ENCODE results near the gene MED7.

The MED7 gene

GRCh38 chr5:157172403-157172802 is 29.7 kb upstream of the MED7 start:
- Histone ChIP-seq H2AFZ (ENCODE audit: insufficient read depth, low read length, poor library complexity) (no peak overlapping the region), H3K9me3 (ENCODE audit: insufficient read depth, low read depth, low read length) (no peaks in the 10 kb centered on the region), H3K9ac (ENCODE audit: low read length) (no peak overlapping the region), H3K4me1 (ENCODE audit: control insufficient read depth in 1 of 2, insufficient read depth in 2 of 2, low read length in 2 of 2) (no peaks in the 10 kb centered on the region), H4K8ac (ENCODE audit: low read depth, low read length) (no peak overlapping the region), H2BK120ac (ENCODE audit: insufficient read depth, low read length, poor library complexity) (no peak overlapping the region), H3K36me3 (ENCODE audit: control insufficient read depth in 1 of 2, insufficient read depth in 2 of 2, low read length in 2 of 2) (no peaks in the 10 kb centered on the region), H3K23ac (ENCODE audit: low read length) (no peak overlapping the region), H3K27me3 (ENCODE audit: insufficient read depth, low read length) (no peaks in the 10 kb centered on the region), H3K14ac (ENCODE audit: low read length) (no peak overlapping the region), H2BK12ac (ENCODE audit: low read length) (no peak overlapping the region), H3K4ac (ENCODE audit: low read depth, low read length) (no peak overlapping the region), H2AK5ac (ENCODE audit: low read length) (no peak overlapping the region), H3K27ac (ENCODE audit: low read depth, low read length) (no peak overlapping the region), H3K4me2 (ENCODE audit: low read length) (no peak overlapping the region), H3K4me3 (ENCODE audit: low read depth, low read length) (no peak overlapping the region), H3K79me1 (ENCODE audit: low read length) (no peaks in the 10 kb centered on the region), H3K79me2 (ENCODE audit: control insufficient read depth, insufficient read depth, low read length, poor library complexity) (no peaks in the 10 kb centered on the region), H4K12ac (ENCODE audit: low read depth, low read length) (no peak overlapping the region), H4K91ac (ENCODE audit: low read depth, low read length) (no peak overlapping the region), H3K18ac (ENCODE audit: low read length) (no peak overlapping the region), H2BK5ac (ENCODE audit: low read depth, low read length, poor library complexity) (no peak overlapping the region)
- no CpG with 5 or more reads among the region's 2 CpGs for WGBS (ENCODE audit: extremely low coverage, insufficient coverage, insufficient read length)
- no peak for DNase-seq

GRCh38 chr5:157168286-157168685 is 25.6 kb upstream of the MED7 start:
- WGBS (ENCODE audit: extremely low coverage, insufficient coverage, insufficient read length), result no CpG with 5 or more reads among the region's 5 CpGs
- H3K79me2 ChIP-seq (ENCODE audit: control insufficient read depth, insufficient read depth, low read length, poor library complexity), result no peaks in the 10 kb centered on the region
- no peak overlapping the region for H3K4me2 ChIP-seq (ENCODE audit: low read length)
- no peaks in the 10 kb centered on the region for H3K27me3 ChIP-seq (ENCODE audit: insufficient read depth, low read length)
- no peaks in the 10 kb centered on the region for H3K4me1 ChIP-seq (ENCODE audit: control insufficient read depth in 1 of 2, insufficient read depth in 2 of 2, low read length in 2 of 2)
- no peak overlapping the region for H3K9ac ChIP-seq (ENCODE audit: low read length)
- H3K27ac ChIP-seq (ENCODE audit: low read depth, low read length), result no peak overlapping the region
- H4K12ac ChIP-seq (ENCODE audit: low read depth, low read length), result no peak overlapping the region
- H2AK5ac ChIP-seq (ENCODE audit: low read length), result no peak overlapping the region
- no peak overlapping the region for H2BK12ac ChIP-seq (ENCODE audit: low read length)
- H2BK5ac ChIP-seq (ENCODE audit: low read depth, low read length, poor library complexity), result no peak overlapping the region
- no peaks in the 10 kb centered on the region for H3K79me1 ChIP-seq (ENCODE audit: low read length)
- no peaks in the 10 kb centered on the region for H3K9me3 ChIP-seq (ENCODE audit: insufficient read depth, low read depth, low read length)
- no peak overlapping the region for H4K91ac ChIP-seq (ENCODE audit: low read depth, low read length)
- no peak for DNase-seq
- H2AFZ ChIP-seq (ENCODE audit: insufficient read depth, low read length, poor library complexity), result no peak overlapping the region
- no peak overlapping the region for H3K14ac ChIP-seq (ENCODE audit: low read length)
- no peak overlapping the region for H3K23ac ChIP-seq (ENCODE audit: low read length)
- H4K8ac ChIP-seq (ENCODE audit: low read depth, low read length), result no peak overlapping the region
- no peak overlapping the region for H2BK120ac ChIP-seq (ENCODE audit: insufficient read depth, low read length, poor library complexity)
- H3K18ac ChIP-seq (ENCODE audit: low read length), result no peak overlapping the region
- no peak overlapping the region for H3K4me3 ChIP-seq (ENCODE audit: low read depth, low read length)
- no peaks in the 10 kb centered on the region for H3K36me3 ChIP-seq (ENCODE audit: control insufficient read depth in 1 of 2, insufficient read depth in 2 of 2, low read length in 2 of 2)
- no peak overlapping the region for H3K4ac ChIP-seq (ENCODE audit: low read depth, low read length)

GRCh38 chr5:157167214-157167621 is 24.6 kb upstream of the MED7 start:
- Histone ChIP-seq H4K8ac (ENCODE audit: low read depth, low read length) (no peak overlapping the region), H3K4me1 (ENCODE audit: control insufficient read depth in 1 of 2, insufficient read depth in 2 of 2, low read length in 2 of 2) (no peaks in the 10 kb centered on the region), H3K4me3 (ENCODE audit: low read depth, low read length) (no peak overlapping the region), H2AK5ac (ENCODE audit: low read length) (no peak overlapping the region), H2AFZ (ENCODE audit: insufficient read depth, low read length, poor library complexity) (no peak overlapping the region), H3K23ac (ENCODE audit: low read length) (no peak overlapping the region), H3K79me1 (ENCODE audit: low read length) (no peaks in the 10 kb centered on the region), H3K27me3 (ENCODE audit: insufficient read depth, low read length) (no peaks in the 10 kb centered on the region), H2BK120ac (ENCODE audit: insufficient read depth, low read length, poor library complexity) (no peak overlapping the region), H3K4me2 (ENCODE audit: low read length) (no peak overlapping the region), H3K36me3 (ENCODE audit: control insufficient read depth in 1 of 2, insufficient read depth in 2 of 2, low read length in 2 of 2) (no peaks in the 10 kb centered on the region), H3K9me3 (ENCODE audit: insufficient read depth, low read depth, low read length) (no peaks in the 10 kb centered on the region), H3K27ac (ENCODE audit: low read depth, low read length) (no peak overlapping the region), H3K14ac (ENCODE audit: low read length) (no peak overlapping the region), H4K91ac (ENCODE audit: low read depth, low read length) (no peak overlapping the region), H3K4ac (ENCODE audit: low read depth, low read length) (no peak overlapping the region), H4K12ac (ENCODE audit: low read depth, low read length) (no peak overlapping the region), H2BK5ac (ENCODE audit: low read depth, low read length, poor library complexity) (no peak overlapping the region), H3K79me2 (ENCODE audit: control insufficient read depth, insufficient read depth, low read length, poor library complexity) (no peaks in the 10 kb centered on the region), H3K9ac (ENCODE audit: low read length) (no peak overlapping the region), H3K18ac (ENCODE audit: low read length) (no peak overlapping the region), H2BK12ac (ENCODE audit: low read length) (no peak overlapping the region)
- no peak for DNase-seq
- WGBS (ENCODE audit: extremely low coverage, insufficient coverage, insufficient read length), result no CpG with 5 or more reads among the region's 4 CpGs

GRCh38 chr5:157166214-157167213 is 23.8 kb upstream of the MED7 start, which contains the start of gene GARIN3:
GARIN3 (minus strand) TSS chr5:157166264; CDS start chr5:157166168, 96 bp downstream.
- no CpG with 5 or more reads among the region's 7 CpGs for WGBS (ENCODE audit: extremely low coverage, insufficient coverage, insufficient read length)
- no peak within 1 kb of the TSS for H2AK5ac ChIP-seq (ENCODE audit: low read length)

More at GRCh38 chr5:157166214-157167213, 23.8 kb upstream of the MED7 start, which contains the start of gene GARIN3:
- Histone ChIP-seq H4K8ac (ENCODE audit: low read depth, low read length) (no peak within 1 kb of the TSS), H3K79me2 (ENCODE audit: control insufficient read depth, insufficient read depth, low read length, poor library complexity) (no peaks in the 10 kb centered on the region), H3K4me3 (ENCODE audit: low read depth, low read length) (no peak within 1 kb of the TSS), H2BK12ac (ENCODE audit: low read length) (no peak within 1 kb of the TSS), H2AFZ (ENCODE audit: insufficient read depth, low read length, poor library complexity) (no peak within 1 kb of the TSS), H3K9me3 (ENCODE audit: insufficient read depth, low read depth, low read length) (no peaks in the 10 kb centered on the region), H2BK5ac (ENCODE audit: low read depth, low read length, poor library complexity) (no peak within 1 kb of the TSS), H4K91ac (ENCODE audit: low read depth, low read length) (no peak within 1 kb of the TSS), H2BK120ac (ENCODE audit: insufficient read depth, low read length, poor library complexity) (no peak within 1 kb of the TSS), H3K18ac (ENCODE audit: low read length) (no peak within 1 kb of the TSS), H3K36me3 (ENCODE audit: control insufficient read depth in 1 of 2, insufficient read depth in 2 of 2, low read length in 2 of 2) (no peaks in the 10 kb centered on the region), H3K4me1 (ENCODE audit: control insufficient read depth in 1 of 2, insufficient read depth in 2 of 2, low read length in 2 of 2) (no peaks in the 10 kb centered on the region), H3K4ac (ENCODE audit: low read depth, low read length) (no peak within 1 kb of the TSS), H3K14ac (ENCODE audit: low read length) (no peak within 1 kb of the TSS), H3K27ac (ENCODE audit: low read depth, low read length) (no peak within 1 kb of the TSS), H3K27me3 (ENCODE audit: insufficient read depth, low read length) (no peaks in the 10 kb centered on the region), H3K4me2 (ENCODE audit: low read length) (no peak within 1 kb of the TSS), H3K23ac (ENCODE audit: low read length) (no peak within 1 kb of the TSS), H4K12ac (ENCODE audit: low read depth, low read length) (no peak within 1 kb of the TSS), H3K79me1 (ENCODE audit: low read length) (no peaks in the 10 kb centered on the region), H3K9ac (ENCODE audit: low read length) (no peak within 1 kb of the TSS)
- DNase-seq, result no peak

Measured in trophoblast cell (in vitro differentiated cells and primary cell).